HG03442 (cell line): ENCODE data around the gene PRR23A.

ENCODE experiments used
- ATAC-seq: cut with Tn5 transposase; IDR thresholded peaks from one replicate; pipeline ENCODE4 v1.9.1; 2021; ENCODE audit warnings: mild to moderate bottlenecking, moderate library complexity; ENCODE audit not compliant: unreplicated experiment

PRR23A gene

DNA sequence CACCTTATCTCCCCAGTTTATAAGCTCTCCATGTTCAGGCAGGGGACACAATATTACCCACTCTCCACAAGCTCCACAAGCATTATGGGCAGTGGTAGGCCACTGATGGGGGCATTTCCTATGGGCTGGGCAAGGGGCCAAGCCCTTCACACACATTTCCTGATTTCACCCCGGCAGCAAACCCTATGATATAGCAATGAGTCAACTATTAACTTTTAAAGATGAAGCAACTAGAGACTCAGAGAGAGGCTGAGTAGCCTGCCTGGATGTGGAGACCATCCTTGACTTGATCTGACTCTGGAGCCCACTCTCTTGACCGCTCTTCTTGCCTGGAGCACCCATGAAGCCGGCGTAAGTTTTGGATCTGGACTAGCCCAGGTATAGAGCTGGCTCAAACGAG lies 31.6 kb downstream of the PRR23A start:
- no peak for ATAC-seq

DNA sequence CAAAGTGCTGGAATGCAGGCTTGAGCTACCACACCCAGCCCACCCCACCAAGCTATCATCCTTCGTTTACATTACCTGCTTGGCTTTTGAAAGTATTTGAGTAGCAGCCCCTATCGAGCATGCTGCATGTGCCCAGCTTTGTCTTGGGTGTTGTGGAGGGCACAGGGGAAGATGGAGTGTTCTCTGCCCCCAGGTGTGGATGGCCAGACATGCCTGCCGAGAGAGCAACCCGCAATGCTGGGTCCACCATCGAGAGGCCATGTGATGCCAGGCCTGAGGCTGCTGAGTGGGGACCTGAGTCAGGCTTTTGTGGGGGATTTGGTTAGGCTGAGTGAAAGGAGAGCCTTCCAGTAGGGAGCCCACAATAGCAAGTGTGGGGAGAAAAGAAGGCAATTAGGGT lies 33.1 kb downstream of the PRR23A start:
- no peak for ATAC-seq

DNA sequence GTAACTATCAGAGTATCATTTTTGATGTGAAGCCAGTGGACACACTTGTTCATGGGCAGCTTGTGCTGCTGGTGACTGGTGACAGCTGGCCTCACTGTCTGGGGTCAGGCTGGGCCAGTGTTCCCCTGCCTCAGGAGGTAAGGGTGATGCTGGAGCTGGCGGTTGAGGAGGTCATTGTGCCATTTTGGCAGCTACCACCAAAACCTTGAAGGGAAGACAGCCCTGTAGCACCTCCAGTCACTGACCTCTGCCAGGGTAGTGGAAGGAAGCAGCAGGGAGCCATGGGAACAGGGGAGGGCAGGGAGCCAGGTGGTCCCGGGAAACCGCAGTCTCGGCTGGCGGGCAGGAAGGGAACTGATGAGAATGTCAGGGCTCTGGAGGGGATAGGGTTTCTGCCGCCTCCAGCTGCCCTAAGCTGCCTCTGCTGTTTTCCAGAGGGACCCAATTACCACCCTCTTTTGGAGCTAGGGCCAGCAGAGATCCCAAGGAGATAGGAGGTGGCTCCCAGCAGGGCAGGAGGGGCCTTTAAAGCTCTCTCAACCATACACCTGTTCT lies 34.2 kb downstream of the PRR23A start:
- ATAC-seq: no peak

DNA sequence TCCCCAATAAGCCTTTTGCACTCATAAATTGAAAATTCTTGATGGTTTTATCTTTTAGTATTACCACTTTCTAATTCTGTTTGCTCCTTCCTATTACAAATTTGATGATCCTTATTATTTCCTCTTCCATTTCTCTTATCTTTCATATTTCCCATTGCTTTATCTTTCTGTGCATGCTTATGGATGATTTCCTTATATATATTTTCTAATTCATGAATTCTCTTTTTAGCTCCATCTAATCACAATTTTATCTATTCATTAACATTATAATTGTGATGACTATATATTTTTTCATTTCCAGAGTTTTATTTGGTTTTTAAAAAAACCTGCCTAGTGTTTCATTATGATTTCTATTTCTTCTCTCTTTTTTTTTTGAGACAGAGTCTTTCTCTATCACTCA lies 41.1 kb downstream of the PRR23A start:
- ATAC-seq: no peak

DNA sequence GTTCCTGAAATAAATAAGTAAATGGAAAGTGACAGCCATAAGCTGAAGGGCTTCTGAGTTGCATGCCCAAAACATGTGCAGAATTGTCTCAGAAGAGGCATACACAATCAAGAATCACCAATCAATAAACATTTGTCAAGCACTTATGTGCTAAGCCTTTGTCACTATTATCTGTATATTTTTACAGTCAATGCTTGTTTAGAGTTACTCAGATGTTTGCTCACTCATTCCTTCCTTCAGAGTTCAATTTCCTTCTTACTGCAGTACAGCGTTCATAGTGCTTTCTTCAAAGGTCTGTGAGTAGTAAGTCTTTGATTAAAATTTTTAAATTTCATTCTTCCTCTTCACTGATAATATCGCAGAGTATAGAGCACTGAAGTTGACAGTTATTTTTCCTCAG lies 41.8 kb downstream of the PRR23A start:
- ATAC-seq: no peak

DNA sequence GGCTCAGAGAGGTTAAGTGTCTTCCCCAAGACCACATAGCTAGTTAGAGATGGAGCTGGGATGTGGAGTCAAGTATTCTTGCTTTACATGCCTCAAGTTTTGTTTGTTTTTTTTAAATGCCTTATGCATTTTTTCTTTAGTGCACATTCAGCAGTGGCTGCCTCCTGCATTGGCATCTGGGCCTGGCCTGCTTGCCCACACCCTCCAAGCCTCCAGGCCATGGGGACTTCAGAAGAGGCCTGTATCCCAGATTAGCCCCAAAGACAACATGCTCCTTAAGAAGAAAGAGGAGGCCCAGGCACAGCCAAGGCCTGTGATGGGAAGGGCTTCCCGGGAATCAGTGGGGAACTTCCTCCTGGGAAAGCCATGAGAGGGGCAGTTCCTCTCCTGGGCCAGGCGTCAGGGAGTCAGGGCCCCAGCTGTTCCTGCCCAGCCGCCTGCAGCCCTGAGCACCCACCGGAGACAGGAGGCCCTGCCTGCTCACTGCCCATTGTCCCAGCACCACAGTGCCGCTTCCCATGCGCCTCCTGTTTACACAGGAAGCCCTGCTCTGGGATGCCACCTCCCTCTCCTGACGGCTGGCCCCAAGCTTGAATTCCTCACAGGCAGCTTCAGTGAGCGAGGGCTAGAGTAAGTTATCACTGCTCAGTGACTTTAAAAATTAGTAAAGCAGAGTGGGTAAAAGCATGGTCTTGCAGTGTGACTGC lies 43.1 kb downstream of the PRR23A start:
- no peak for ATAC-seq

DNA sequence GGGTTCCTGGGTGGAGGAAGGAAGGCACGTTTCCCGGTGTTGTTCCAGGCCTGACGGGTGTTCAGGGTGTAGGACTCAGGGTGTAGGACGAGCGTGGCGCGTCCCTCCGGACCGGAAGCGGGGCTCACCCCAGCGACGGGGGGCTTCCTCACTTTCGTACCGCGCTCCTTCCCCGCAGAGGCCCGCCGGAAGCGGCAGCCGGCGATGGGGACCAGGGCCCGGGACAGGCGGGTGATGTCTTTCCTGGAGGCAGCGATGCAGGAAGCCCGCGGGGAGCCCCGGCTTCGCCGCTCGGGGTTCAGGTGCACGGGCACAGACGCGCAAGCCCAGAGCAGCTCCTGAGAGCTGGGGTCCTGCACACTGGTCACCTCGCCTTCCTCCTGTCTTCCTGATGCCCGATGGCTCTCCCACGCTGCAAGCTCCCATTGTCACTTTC lies 45.6 kb downstream of the PRR23A start:
- ATAC-seq: no peak
